ENCODE data around the gene NOLC1.

GRCh38 chr10:102154466-102155116 lies 2.4 kb downstream of the NOLC1 start:
- no peak for TF ChIP-seq CTCF (IDR thresholded peaks at IDR 0.05; ENCODE audit: low read depth, low read length, poor library complexity, severe bottlenecking)
- TF ChIP-seq EZH2phosphoT487 (IDR thresholded peaks at IDR 0.05; ENCODE audit: borderline replicate concordance, low read length), result no peak

All from DOHH2 (cell line).